HG03460 (cell line): ENCODE measurements around the gene TBC1D20.
"Not testable (repeated sequence)": the region's sequence is repeated elsewhere in the genome, so short reads cannot be mapped to it uniquely, and the experiment has no call there.

Experiments used
- ATAC-seq: cut with Tn5 transposase; IDR thresholded peaks from one replicate; pipeline ENCODE4 v1.9.1; 2021; ENCODE audit not compliant: unreplicated experiment

The TBC1D20 gene

DNA sequence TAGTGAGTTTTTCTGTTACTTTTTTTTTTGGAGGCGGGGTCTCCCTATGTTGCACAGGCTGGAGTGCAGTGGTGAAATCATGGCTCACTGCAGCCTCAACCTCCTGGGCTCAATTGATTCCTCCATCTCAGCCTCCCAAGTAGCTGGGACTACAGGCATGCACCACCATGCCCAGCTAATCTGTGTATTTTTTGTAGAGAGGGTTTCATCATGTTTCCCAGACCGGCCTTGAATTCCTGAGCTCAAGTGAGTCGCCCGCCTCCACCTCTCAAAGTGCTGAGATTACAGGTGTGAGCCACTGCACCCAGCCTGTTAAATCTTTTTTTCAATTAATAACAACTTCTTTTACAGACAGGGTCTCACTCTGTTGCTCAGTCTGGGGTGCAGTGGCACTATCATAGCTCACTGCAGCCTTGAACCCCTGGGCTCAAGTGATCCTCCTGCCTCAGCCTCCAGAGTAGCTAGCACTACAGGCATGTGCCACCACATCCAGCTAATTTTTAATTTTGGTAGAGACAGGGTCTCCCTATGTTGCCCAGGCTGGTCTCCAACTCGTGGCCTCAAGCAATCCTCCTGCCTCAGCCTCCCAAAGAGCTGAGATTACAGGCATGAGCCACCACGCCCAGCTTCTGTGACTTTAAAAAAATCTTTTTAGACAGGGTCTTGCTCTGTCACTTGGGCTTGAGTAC, 14.4 kb upstream of the TBC1D20 start:
- not testable (repeated sequence) for ATAC-seq

DNA sequence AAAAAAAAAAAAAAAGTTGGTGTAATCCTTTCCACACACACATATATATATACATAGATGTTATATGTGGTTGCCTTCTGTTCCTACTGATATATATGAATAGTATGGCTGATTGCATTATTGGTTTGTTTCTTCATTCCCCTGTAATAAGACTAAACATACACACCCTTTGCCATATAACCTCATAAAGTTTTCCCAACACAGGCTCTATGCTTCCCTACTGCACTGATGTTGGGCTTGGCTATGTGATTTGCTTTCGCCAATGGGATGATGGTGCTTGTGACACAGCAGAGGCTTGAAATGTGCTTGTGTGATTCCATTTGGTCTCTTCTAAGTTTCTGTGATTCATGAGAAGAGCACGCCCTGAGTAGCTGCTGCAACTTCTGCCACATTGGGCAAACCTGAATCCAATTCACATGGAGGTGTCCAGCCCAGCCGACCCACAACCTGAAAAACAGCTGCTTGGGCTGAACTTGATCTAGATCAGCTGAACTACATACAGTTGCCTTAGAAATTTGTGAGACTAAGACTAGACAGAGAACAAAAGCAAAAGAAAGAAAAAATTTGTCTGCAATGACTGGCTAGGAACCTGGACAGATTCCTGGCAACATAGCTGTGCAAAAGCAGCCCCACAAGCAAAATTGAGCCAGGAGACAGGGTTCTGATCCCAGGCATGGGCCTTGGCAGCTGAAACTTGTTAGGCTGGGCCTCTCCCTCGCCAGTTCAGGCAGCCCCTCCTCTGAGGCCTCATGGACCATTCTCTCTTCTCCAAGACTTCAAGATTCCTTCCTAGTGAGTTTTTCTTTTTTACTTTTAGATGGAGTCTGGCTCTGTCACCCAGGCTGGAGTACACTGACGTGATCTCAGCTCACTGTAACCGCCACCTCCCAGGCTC, 13.4 kb upstream of the TBC1D20 start:
- ATAC-seq, result no peak

DNA sequence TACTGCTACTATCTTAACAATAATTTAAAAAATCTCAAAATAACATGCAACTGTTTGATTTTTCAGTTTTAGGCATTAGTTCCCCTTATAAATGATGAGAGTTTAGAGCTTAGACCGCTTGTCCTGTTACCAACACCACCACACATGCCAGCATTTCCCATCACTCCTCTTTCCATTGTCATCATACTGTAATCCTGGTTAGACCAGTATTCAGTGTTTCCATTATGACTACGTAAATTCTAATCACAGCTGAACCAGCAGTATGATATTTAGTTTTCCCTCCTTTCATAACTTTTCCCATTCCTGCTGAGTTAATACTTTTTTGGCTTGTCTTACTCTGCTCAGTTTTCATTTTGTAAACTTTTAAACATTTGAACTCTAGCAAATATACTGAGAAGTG, 12.2 kb upstream of the TBC1D20 start:
- ATAC-seq, result no peak

DNA sequence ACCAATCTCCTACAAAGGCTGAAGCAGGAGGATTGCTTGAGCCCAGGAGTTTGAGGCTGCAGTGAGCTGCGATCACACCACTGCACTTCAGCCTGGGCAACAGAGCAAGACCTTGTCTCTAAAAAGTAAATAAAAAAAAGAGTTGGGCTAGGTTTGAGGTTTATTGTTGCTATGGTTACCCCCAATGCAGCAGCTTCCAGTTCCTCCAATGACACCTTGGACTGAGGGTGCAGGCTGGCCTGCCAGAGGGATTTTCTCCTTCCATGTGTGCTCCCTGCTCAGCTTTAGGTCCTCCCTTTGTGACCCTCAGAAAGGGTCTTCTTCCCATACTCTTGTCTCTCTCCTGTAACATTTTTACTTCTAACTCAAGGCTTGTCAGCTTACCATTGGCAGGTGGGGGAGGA, 10.6 kb upstream of the TBC1D20 start:
- no peak for ATAC-seq

DNA sequence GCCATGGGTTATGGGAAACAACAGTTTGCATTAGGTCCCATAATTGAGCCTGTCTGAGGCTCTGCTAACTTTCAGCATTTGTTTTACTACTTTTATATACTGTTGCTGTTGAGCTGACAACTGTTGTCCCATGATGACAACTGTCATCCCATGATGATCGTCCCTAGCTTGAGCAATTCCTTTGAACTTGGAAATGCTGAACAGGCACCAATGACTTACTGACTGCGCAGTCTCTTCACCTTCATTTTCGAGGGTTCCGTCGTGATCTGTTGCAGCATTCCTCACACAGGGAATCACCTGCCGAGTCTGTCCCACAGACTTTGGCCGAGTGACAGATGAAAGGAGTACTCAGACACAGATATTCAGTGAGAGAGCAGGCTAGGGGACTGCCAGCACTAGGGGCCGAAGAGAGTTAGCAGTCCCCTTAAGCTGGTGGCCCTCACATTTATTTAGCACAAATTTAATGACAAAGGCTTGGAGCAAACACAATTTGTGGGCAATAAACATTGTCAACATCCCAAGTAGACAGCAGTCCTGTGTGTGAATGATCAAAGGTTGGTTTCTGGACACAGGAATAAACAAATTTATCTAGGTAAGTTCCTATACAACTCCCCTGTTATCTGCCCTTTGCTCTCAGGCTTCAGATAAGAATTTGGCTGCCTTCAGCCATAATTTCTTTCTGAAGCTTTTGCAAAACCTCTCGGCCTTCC, 10.0 kb upstream of the TBC1D20 start:
- no peak for ATAC-seq

DNA sequence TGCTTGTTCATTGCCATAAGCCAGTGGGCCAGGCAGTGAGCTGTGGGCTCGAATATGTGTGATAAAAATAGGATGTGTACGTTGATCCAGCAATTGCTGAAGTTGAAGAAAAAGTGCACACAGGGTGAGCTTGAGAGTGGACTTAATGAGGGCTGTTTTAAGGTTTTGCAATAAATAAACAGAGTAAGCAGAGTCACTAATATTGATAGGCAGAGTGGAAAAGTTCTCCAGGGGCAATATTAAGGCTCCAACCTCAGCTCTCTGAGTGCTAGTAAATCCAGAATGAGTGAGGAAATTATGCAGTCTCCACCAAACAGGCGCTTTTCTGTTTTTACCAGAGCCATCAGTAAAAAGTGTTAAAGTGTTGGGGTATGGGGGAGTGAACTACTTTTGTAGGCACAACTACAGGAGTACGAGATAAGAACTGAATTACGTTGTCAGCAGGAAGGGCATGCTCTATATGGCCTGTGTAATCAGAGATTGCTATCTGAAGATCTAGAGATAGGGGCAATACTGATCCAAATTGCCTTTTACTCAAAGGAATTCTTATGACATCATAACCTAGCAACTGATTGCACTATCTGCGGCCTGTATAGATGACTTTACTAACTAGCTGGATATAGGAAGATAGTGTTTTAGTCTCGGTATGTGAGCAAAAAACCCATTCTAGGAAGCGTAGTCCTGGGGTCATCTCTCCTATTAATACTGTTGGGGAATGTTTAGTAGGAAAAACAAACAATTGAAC, 7.6 kb upstream of the TBC1D20 start:
- no peak for ATAC-seq

DNA sequence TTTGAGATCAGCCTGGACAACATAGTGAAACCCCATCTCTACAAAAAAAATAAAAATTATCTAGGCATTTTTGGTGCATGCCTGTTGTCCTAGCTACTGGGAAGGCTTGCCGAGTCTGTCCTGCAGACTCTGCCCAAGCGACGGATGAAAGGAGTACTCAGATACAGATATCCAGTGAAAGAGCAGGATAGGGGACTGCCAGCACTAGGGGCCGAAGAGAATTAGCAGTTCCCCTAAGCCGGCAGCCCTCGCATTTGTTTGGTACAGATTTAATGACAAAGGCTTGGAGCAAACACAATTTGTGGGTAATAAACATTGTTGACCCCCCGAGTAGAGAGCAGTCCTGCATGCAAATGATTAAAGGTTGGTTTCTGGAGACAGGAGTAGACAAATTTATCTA, 5.4 kb upstream of the TBC1D20 start:
- no peak for ATAC-seq

DNA sequence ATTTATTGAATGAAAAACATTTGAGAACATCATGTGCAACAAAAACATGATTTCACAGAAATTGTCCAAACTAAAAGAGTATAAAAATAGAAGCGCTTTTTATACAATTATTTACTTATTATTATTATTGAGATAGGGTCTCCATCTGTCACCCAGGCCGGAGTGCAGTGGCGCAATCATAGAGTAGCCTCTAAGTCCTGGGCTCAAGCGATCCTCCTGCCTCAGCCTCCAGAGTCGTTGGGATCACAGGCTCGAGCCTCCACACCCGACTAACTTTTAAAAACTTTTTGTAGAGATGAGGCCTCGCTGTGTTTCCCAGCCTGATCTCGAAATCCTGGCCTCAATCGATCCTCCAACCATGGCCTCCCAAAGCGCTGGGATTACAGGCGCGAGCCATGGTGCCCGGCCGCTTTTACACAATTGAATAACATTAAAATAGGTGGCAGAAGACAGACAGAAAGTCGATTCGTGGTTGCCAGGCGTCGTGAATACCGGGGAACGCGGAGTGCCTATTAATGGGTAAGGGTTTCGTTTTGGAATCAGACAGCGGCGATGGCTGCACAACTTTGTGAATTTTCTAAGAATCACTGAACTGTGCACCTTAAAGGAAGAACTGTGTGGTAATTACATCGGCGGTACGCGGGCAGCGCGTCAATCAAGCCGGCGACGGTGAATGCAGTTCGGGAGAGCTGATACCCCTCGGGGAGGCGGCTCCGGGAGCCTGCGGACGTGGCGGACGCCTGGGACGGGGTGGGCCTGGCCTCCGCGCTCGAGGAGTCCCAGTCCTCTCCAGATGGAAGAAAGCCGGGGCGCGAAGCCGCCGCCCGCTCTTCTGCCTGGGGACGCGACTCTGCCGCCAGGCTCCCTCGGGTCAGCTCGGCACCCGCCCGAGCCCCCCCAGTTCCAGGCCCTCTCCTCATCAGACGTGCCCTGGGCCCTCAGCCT, 807 bp downstream of the TBC1D20 start:
- ATAC-seq, result peak; percentile 21

DNA sequence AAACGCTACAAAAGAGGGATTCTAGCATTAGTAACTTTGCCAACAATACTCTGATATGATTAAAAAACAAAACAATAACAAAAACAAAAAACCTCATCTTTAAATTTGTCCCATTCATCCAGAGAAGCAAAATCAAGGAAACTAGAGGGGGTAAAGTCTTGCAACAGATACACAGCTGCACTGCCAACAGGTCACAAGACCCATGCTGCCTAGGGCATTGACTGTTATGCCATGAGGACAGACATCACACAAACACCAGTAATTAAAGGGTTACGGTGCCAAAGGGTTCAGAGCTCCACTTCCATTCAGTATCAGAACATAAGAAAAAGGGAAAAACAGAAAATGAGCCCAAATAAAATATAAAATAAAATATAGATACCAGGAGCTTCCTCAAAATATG, 1.6 kb downstream of the TBC1D20 start:
- ATAC-seq, result no peak

DNA sequence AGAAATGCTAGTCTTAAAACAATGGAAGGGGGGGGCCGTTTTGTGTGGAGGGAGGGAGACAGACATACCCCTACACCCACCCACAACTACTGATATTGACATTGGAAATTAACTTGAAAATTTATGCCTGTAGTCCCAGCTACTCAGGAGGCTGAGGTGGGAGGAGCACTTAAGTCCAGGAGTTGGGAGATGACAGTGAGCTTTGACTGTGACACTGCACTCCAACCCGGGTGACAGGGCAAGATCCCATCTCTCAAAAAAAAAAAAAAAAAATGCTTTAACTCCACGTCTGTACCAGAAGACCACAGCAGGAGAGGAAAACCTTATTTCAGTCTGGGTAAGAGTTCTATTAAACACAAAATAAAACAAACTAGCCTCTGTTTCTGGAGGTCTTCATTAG, 2.2 kb downstream of the TBC1D20 start:
- no peak for ATAC-seq

DNA sequence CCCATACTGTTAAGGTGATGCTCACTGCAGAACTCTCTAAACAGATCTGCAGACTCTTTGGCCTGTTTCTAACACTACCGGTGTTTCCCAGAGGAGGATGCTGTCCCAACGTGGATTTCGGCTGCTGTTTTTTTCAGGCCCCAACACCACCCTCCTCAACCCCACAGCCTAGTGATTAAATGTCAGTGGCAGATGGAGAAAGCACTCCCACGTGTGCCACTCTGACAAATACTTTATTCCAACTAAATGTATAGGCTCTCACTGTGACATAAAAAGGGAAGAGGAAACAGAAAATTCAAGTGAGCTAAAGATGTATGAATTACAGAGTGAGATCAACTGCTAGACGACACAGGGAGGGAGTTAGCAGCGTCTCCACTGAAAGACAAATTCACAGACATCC, 3.6 kb downstream of the TBC1D20 start:
- ATAC-seq, result no peak

DNA sequence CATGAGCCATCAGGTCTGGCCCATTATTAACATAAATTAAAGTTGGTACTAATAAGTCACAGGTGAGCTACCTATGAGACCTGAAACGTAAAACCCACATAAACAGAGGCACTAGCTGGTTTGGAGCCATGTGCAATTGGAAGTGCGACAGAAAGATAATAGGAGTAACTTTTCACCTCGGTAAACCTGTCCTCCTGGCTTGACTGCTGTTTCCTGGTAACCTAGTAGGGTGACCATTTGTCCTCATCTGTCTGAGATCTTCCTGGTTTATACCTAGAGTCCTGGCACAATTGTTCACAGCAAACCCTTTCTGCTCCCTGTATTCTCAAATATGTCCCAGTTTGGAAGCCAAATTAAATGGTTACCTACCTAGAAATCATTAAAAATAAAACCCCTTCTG, 7.4 kb downstream of the TBC1D20 start:
- ATAC-seq, result no peak

DNA sequence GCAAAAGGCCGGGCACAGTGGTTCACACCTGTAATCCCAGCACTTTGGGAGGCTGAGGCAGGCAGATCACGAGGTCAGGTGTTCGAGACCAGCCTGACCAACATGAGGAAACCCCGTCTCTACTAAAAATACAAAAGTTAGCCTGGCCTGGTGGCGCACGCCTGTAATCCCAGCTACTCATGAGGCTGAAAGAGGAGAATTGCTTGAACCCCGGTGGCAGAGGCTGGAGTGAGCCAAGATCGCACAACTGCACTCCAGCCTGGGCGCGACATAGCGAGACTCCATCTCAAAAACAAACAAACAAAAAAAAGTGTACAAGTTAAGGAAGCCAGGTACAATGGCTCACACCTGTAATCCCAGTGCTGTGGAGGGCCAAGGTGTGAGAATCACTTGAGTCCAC, 10.3 kb downstream of the TBC1D20 start:
- not testable (repeated sequence) for ATAC-seq

DNA sequence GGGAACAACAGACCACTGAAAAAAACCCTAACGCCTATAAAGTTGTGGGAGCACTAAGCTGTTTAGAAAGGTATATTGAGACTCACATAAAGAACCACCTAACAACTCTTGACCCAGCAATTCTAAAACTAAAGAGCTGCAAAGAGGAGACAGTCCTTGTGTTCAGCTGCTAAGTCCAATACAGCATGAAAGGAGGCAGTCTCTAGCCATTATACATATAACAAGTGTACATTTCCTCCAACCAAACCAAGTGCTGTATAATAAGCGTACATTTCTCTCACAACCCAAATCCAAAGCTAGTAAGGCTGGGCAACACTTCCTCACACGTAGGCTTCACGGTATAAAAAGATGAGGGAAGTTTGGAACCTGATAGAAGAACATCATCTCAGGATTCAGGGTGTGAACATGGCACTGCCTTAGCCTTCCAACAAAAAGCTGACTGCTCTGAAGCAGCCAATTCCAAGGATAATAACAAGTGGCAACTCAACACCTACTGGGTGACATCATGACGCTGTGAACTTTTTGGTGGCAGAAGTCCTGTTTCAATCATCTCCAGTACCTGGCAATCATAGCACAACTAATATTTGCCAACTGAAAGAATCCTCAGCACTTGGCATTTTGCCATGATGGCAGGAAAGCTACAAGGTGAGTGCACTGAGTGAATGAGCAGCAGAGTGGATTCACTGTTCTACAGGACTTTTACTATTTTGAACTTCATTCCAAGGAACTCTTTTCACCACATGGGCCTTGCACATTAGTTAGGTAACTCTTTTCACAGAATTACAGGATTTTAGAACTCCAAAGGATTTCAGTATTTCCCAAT, 16.6 kb downstream of the TBC1D20 start:
- ATAC-seq, result no peak

DNA sequence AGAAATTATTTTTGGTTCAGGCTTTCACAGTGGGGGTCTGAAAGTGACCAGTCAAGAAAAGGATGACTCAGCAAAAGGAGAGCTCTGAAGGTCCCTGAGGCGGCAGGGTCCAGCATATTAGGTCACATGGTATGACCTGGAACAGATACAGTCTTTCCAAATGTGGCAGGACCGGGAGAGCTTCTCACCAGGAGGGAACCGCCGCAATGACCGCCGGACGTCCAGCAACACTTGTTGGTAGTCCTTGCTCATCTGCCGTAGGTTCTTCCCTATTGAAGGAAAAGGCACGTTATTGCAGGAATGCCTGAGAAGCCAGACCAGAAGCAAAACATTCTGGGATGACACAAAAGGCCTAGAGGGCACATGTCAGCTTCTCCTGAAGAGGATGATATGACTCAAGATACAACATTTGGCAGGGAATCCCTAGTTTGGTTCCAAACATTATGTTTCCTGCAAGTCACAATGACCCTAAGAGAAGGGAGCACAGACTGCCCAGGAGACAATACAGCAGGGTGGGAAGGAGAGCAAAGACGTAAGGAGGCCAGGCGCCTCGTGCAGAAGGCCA, 17.4 kb downstream of the TBC1D20 start:
- no peak for ATAC-seq

DNA sequence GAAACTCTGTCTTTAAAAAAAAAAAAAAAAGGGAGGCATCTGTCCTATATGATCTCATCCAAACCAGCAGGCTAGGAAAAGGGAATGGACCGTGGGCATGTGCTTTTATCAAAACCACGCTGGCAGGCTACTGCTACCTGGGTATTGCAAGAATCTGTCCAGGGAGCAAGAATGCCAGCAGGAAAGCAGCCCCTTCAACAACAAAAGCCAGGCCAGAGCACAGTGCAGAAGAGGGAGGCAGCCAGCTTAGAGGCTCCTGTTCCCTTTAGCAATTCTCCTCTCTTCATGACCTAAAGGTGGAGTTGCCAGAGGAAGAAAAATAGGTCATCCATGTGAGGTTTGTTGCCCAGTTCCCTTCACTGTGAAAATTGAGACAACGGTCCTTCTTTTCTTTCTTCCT, 18.2 kb downstream of the TBC1D20 start:
- ATAC-seq, result no peak

DNA sequence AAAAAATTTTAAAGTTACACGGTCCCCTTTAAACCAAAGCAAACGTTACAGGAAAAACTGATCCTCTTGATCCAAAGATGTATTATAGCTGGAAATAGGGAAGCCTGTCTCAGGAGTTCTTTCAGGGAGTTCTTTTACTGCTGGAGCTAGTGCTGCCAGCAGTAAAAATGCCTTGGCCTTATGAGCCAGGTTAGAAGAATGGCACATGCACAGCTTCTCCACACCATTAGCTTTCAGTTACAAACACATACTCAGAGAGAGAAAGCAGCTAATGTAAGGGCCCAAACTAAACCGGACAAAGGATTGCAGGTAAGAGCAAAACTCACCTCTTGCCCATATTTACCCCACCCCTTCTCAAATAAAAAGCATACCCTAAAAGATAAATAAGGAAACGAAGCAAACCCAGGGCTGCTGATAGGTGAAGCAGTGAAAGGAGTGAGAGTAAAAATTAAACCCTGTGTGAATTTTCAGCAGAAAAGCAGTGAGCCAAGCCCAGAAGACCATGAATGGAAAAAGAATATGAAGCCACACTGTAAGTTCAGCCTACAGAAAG, 19.0 kb downstream of the TBC1D20 start:
- ATAC-seq, result no peak

DNA sequence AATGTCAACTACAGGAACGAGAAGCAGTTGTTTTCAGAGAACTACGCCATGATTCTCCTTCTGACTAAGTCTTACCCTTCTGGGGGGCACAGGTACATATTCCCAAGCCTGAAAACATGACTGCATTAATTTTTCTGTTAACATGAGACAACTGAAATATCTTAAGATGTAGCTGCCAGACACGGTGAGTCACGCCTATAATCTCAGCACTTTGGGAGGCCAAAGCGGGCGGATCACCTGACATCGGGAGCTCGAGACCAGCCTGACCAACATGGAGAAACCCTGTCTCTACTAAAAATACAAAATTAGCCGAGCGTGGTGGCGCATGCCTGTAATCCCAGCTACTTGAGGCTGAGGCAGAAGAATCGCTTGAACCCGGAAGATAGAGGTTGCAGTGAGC, 21.7 kb downstream of the TBC1D20 start:
- ATAC-seq, result no peak

DNA sequence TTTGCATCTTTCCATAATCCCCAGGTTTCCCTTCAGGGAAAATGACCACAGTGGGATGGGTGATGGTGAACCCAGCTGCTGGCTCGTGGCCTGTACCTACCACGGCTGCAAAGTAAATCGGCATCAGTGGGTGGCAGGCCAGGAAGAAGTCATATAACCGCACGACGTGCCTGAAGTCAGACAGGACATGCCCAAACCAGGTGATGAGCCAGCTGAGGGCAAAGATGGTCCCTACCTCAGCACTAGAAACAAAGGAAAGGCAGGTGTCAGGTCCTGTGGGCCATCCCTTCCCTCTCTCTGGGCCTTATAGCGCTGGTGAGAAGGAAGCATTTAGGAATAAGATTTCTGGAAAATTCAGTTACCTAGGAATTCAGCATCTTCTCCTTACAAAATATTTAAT, 22.2 kb downstream of the TBC1D20 start:
- ATAC-seq, result no peak
